Left lobe of liver (tissue), 2 donors: Measurements from ENCODE around the gene SMYD1. TPM values are rescaled to one million over a fixed set of nuclear protein-coding genes. Genes with fewer than 3 reads are reported as not detected.
A peak's percentile ranks its signal among the peaks of the same experiment; 100 is the strongest.

ENCODE experiments used
- ATAC-seq: fragments of 200-7000 bp; cut with Tn5 transposase; one replicate; pipeline ENCODE4 v1.9.1; 2020; ENCODE audit warnings: mild to moderate bottlenecking, moderate library complexity
- DNase-seq: peaks from one replicate; pipeline ENCODE4 v3.0.0-alpha.2; 2020; ENCODE audit warnings: low spot score
- total RNA-seq: library from RNA; stranded (reverse); gene quantifications from one replicate; pipeline ENCODE4 v1.2.1, GENCODE V29; 2021
- donor health status: DM: no; HTN: no; CAD: no; lungs with moderate emphysema.
- donor health status: DM: no; HTN: yes; CAD: no.

SMYD1 gene
- total RNA-seq, 1 donor from 2014 or later = not detected

- DNase-seq = peak; percentile 69
- peak; percentile 80 for ATAC-seq
Observed at GRCh38 chr2:88139203-88139702, 71.6 kb downstream of the SMYD1 start.

GRCh38 chr2:88139804-88140203, 72.2 kb downstream of the SMYD1 start:
- no peak for ATAC-seq
- DNase-seq = no peak

GRCh38 chr2:88141952-88142351, 74.3 kb downstream of the SMYD1 start:
- DNase-seq = no peak
- ATAC-seq = no peak

- no peak for ATAC-seq
- DNase-seq = no peak
Observed at GRCh38 chr2:88144271-88144670, 76.6 kb downstream of the SMYD1 start.

- DNase-seq (peak; percentile 86), ATAC-seq (peak; percentile 91)
Observed at GRCh38 chr2:88144914-88145497, 77.4 kb downstream of the SMYD1 start.

GRCh38 chr2:88146590-88146989, 79.0 kb downstream of the SMYD1 start:
- peak; percentile 78 for ATAC-seq

GRCh38 chr2:88147145-88147544, 79.5 kb downstream of the SMYD1 start:
- DNase-seq = no peak
- ATAC-seq = no peak

More at GRCh38 chr2:88146590-88146989, 79.0 kb downstream of the SMYD1 start:
- DNase-seq = no peak

GRCh38 chr2:88148929-88149438, 81.4 kb downstream of the SMYD1 start:
- DNase-seq = no peak
- ATAC-seq = no peak

GRCh38 chr2:88159481-88159880, 91.9 kb downstream of the SMYD1 start:
- no peak for DNase-seq
- peak; percentile 27 for ATAC-seq

GRCh38 chr2:88159955-88160415, 92.4 kb downstream of the SMYD1 start:
- ATAC-seq = peak; percentile 98
- DNase-seq = peak; percentile 80

GRCh38 chr2:88160517-88160916, 92.9 kb downstream of the SMYD1 start:
- DNase-seq (no peak), ATAC-seq (no peak)

- ATAC-seq = peak; percentile 28
- DNase-seq = no peak
Observed at GRCh38 chr2:88161446-88162244, 94.0 kb downstream of the SMYD1 start.

Other genes with a start within 250 kb of the SMYD1 start
- gene RGPD2, start 242.0 kb upstream of the SMYD1 start, total RNA-seq = 0.38 TPM
- gene RNU2-63P, start 51.3 kb upstream of the SMYD1 start, total RNA-seq = 1.7 TPM
- 10.0 TPM for gene KRCC1, start 12.0 kb upstream of the SMYD1 start, total RNA-seq
- gene FABP1, start 60.2 kb downstream of the SMYD1 start, total RNA-seq = 351 TPM
- 58.6 TPM for gene THNSL2, start 102.5 kb downstream of the SMYD1 start, total RNA-seq